SK-N-SH (cell line): ENCODE data around the gene MEGF8.

Experiments
- SMC3 ChIP-seq: IDR thresholded peaks from 2 replicates; pipeline ENCODE4 v1.6.1; 2012; ENCODE audit warnings: low read depth, low read length, improper control_type of control experiment
- TF ChIP-seq, protein P1 (sequence below): fragments of 200-600 bp; sonication (generic); IDR thresholded peaks from 2 replicates; pipeline ENCODE4 v1.6.1; 2017; ENCODE audit warnings: antibody characterized with exemption, mild to moderate bottlenecking, moderate library complexity

GRCh38 chr19:42326969-42327368 lies 1.5 kb downstream of the MEGF8 start:
- TF ChIP-seq SMC3: no peak
- TF ChIP-seq, protein P1, sequence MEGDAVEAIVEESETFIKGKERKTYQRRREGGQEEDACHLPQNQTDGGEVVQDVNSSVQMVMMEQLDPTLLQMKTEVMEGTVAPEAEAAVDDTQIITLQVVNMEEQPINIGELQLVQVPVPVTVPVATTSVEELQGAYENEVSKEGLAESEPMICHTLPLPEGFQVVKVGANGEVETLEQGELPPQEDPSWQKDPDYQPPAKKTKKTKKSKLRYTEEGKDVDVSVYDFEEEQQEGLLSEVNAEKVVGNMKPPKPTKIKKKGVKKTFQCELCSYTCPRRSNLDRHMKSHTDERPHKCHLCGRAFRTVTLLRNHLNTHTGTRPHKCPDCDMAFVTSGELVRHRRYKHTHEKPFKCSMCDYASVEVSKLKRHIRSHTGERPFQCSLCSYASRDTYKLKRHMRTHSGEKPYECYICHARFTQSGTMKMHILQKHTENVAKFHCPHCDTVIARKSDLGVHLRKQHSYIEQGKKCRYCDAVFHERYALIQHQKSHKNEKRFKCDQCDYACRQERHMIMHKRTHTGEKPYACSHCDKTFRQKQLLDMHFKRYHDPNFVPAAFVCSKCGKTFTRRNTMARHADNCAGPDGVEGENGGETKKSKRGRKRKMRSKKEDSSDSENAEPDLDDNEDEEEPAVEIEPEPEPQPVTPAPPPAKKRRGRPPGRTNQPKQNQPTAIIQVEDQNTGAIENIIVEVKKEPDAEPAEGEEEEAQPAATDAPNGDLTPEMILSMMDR: no peak
